Measurements from ENCODE around the gene C1orf167.

DNA sequence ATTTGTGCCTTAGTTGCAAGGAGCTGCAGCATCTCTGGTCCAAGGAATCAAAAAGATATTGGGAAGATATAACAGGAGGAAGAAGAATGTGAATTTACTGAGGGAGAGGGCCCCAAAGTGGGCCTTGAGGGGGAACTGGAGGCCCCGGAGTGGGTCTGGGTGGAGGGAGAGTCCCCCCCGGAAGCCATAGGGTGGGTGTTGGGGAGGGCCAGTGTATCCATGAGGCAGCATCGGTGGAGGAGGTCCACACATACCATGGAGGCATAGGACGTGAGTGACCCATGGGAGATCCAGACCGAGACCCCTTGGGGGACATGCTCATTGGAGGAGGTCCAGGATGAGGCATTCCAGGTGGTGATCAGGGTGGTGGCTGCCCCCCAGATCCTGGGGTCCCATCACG lies 708 bp upstream of the C1orf167 start:
- no peak for TF ChIP-seq SP1 (IDR thresholded peaks at IDR 0.05)
- no peak for TF ChIP-seq SP1 (CRISPR knock-in tag; IDR thresholded peaks at IDR 0.05)
- no peak for TF ChIP-seq ZNF3 (CRISPR knock-in tag; IDR thresholded peaks at IDR 0.05)

Data from HepG2 (cell line).